ENCODE results near the gene ARHGAP10.
"Not testable (repeated sequence)": the region's sequence is repeated elsewhere in the genome, so short reads cannot be mapped to it uniquely, and the experiment has no call there.

The ARHGAP10 gene

GRCh38 chr4:147794787-147795413 is 63.0 kb downstream of the ARHGAP10 start:
- DNase-seq: no peak

GRCh38 chr4:147799057-147799456 is 67.2 kb downstream of the ARHGAP10 start:
- not testable (repeated sequence) for DNase-seq

GRCh38 chr4:147799986-147800555 is 68.2 kb downstream of the ARHGAP10 start:
- DNase-seq: peak; percentile 49

- DNase-seq: no peak
Measured at GRCh38 chr4:147801820-147802219, 69.9 kb downstream of the ARHGAP10 start.

GRCh38 chr4:147802346-147802745 is 70.5 kb downstream of the ARHGAP10 start:
- no peak for DNase-seq

GRCh38 chr4:147805946-147806345 is 74.1 kb downstream of the ARHGAP10 start:
- no peak for DNase-seq

GRCh38 chr4:147808447-147808846 is 76.6 kb downstream of the ARHGAP10 start:
- DNase-seq: no peak

GRCh38 chr4:147809211-147809610 is 77.3 kb downstream of the ARHGAP10 start:
- no peak for DNase-seq

GRCh38 chr4:147811878-147812277 is 80.0 kb downstream of the ARHGAP10 start:
- no peak for DNase-seq

GRCh38 chr4:147813109-147813773 is 81.4 kb downstream of the ARHGAP10 start:
- DNase-seq: no peak

- no peak for DNase-seq
Measured at GRCh38 chr4:147813973-147814372, 82.1 kb downstream of the ARHGAP10 start.

GRCh38 chr4:147814376-147814775 is 82.5 kb downstream of the ARHGAP10 start:
- no peak for DNase-seq

- no peak for DNase-seq
Measured at GRCh38 chr4:147815741-147816140, 83.9 kb downstream of the ARHGAP10 start.

GRCh38 chr4:147816382-147817254 is 84.7 kb downstream of the ARHGAP10 start:
- DNase-seq: no peak

- DNase-seq: no peak
Measured at GRCh38 chr4:147820975-147821374, 89.1 kb downstream of the ARHGAP10 start.

- no peak for DNase-seq
Measured at GRCh38 chr4:147821555-147821954, 89.7 kb downstream of the ARHGAP10 start.

- no peak for DNase-seq
Measured at GRCh38 chr4:147822128-147822527, 90.2 kb downstream of the ARHGAP10 start.

GRCh38 chr4:147823130-147823529 is 91.2 kb downstream of the ARHGAP10 start:
- no peak for DNase-seq

- no peak for DNase-seq
Measured at GRCh38 chr4:147824316-147824715, 92.4 kb downstream of the ARHGAP10 start.

- DNase-seq: no peak
Measured at GRCh38 chr4:147824884-147825283, 93.0 kb downstream of the ARHGAP10 start.

GRCh38 chr4:147825451-147826287 is 93.8 kb downstream of the ARHGAP10 start:
- no peak for DNase-seq

- no peak for DNase-seq
Measured at GRCh38 chr4:147826288-147826646, 94.4 kb downstream of the ARHGAP10 start.
